ENCODE data around the gene DPF3.

- TF ChIP-seq CTCF (IDR thresholded peaks at IDR 0.05): no peak
- no peak for TF ChIP-seq POLR2A (IDR thresholded peaks at IDR 0.05)
Observed at GRCh38 chr14:72869407-72870329, 24.2 kb downstream of the DPF3 start.
